Activated T-cell treated with anti-CD3 and anti-CD28 coated beads, Interleukin-2, amount 50 U/mL, for 48 hours (primary cell): ENCODE data around the gene RAB10.
A peak's percentile ranks its signal among the peaks of the same experiment; 100 is the strongest.

Experiments used
- DNase-seq, 2 experiments: peaks; one replicate each; pipeline ENCODE4 v3.0.0-alpha.2; 2020

The RAB10 gene

DNA sequence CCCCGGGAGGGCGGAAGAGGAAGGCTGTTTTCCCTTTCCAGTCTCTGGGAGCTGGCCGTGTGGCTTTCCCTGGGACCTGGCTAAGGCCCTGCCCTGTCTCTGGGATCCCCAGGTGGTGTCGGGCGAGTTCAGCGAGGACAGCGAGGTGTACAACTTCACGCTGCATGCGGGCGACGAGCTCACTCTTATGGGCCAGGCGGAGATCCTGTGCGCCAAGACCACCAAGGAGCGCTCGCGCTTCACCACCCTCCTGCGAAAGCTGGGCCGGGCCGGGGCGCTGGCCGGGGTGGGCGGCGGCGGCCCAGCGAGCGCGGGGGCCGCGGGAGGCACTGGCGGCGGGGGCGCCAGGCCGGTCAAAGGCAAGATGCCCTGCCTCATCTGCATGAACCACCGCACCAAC, 150.2 kb downstream of the RAB10 start:
- no peak for DNase-seq

DNA sequence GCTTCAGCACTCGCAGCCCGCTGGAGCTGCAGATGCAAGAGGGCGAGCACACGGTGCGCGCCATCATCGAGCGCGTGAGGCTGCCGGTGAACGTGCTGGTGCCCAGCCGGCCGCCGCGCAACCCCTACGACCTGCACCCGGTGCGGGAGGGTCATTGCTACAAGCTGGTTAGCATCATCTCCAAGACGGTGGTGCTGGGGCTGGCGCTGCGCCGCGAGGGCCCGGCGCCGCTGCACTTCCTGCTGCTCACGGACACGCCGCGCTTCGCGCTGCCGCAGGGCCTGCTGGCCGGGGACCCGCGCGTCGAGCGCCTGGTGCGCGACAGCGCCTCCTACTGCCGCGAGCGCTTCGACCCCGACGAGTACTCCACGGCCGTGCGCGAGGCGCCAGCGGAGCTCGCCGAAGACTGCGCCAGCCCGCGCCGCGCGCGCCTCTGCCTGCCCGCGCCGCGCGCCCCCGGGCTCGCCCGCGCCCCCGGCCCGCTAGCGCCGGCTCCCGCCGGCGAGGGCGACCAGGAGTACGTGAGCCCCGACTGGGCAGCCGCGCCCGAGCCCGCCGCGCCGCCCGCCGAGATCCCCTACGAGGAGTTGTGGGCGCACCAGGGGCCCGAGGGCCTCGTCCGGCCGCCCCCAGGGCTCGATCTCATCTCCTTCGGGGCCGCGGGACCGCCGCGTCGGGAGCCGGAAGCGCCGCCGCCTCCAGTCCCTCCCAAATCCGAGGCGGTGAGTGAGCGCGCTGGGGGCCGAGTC, 150.8 kb downstream of the RAB10 start:
- DNase-seq, result peak; percentile 86 to 91

DNA sequence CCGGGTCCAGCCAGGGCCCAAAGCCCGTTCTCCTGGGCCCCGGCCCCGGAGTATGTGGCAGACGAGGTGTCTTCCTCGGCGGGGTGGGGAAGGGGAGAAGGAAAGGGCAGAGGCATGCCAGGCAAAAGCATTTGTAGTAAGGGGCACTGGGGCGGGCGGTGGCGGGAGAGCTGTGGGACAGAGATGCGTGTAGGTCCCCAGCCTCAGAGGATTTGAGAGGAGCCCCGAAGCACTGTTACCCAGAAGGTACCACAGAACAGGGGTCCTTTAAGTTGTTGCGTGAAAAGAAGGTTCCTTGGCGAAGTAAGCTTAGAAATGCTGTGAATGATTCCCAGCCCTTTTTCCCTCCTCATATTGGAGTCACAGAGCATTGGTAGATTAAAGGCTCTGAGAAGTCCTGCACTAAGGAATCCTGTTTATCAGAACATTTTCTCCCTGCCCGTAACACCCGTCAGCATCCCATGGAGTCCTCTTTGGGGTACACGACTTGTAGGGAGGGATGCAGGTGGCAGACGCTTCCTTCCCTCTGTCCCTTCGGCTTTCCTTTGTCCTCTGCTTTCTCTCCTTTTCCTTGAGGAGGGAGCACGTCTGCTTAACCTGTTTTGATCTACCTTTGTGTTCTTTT, 151.5 kb downstream of the RAB10 start:
- no peak for DNase-seq

DNA sequence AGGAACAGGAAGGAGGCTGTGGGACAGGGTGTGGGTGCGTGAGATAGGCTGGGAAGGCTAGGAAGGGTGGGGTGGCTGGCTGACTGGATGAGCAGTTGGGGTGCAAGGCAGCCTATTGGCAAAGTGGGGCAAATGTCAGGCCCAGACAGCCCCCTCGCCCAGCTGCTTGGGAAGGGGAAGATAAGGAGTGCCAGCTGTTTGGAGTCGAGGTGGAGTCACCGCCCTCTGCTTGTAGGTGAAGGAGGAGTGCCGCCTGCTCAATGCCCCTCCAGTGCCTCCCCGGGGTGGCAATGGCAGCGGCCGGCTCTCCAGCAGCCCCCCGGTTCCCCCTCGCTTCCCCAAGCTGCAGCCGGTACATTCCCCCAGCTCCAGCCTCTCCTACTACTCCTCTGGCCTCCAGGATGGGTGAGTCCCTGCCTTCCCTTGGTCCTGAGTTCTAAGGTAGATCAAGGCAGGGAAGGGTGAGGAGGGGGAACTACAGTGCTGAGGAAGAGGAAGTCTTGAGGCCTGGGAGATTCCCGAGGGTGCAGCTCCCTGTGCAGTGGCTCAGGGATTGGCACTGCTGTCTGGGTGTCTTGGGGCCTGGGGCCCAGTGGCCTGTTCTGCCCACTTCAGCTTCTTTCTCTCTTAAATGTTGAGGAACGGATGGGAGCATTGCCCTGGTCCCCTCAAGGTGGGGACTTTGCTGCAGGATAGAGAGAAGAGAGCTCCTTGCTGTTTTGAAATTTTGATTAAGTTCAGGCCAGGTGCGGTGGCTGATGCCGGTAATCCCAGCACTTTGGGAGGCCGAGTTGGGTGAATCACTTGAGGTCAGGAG, 152.3 kb downstream of the RAB10 start:
- no peak for DNase-seq
